ENCODE data around the gene COX6B1. TPM values are rescaled to one million over a fixed set of nuclear protein-coding genes. Genes with fewer than 3 reads are reported as not detected.

Gene COX6B1
- total RNA-seq, 8 experiments from 2014 or later = 721 to 998 (median 791) TPM

- H3K4me1 ChIP-seq (replicated peaks in 1 of 2) = no peaks in the 10 kb centered on the region
- H3K4me3 ChIP-seq = no peak overlapping the region
- ATAC-seq (replicated peaks in 6 of 8) = peak in 1 of 8 experiments; percentile 14
- no peak overlapping the region for H3K27ac ChIP-seq
- WGBS, 10 experiments = 100% methylated on average over 1 of the region's 12 CpGs; no CpG with 5 or more reads in 8 of the 10 experiments
- in situ Hi-C loops (cut with MboI; ENCODE audit: low pct_unique_long_range_greater_than_20kb in 2 of 9, low sequenced_read_pairs in 9 of 9, unreplicated experiment in 9 of 9) = no loop called here
Observed at GRCh38 chr19:35619290-35619923, 28.7 kb upstream of the COX6B1 start.

GRCh38 chr19:35620001-35620400 is 28.1 kb upstream of the COX6B1 start:
- Histone ChIP-seq H3K4me3 (no peak overlapping the region), H3K27ac (no peak overlapping the region), H3K4me1 (replicated peaks in 1 of 2) (no peaks in the 10 kb centered on the region)
- 95 to 100% methylated on average over 1 to 5 of the region's 17 CpGs; no CpG with 5 or more reads in 8 of the 10 experiments for WGBS, 10 experiments
- in situ Hi-C loops (cut with MboI; ENCODE audit: low pct_unique_long_range_greater_than_20kb in 2 of 9, low sequenced_read_pairs in 9 of 9, unreplicated experiment in 9 of 9) = no loop called here
- ATAC-seq (replicated peaks in 6 of 8) = no peak

GRCh38 chr19:35621708-35622107 is 26.4 kb upstream of the COX6B1 start:
- ATAC-seq (replicated peaks in 6 of 8) = no peak
- no peaks in the 10 kb centered on the region for H3K4me1 ChIP-seq (replicated peaks in 1 of 2)
- WGBS, 10 experiments = 60 to 100% (median 88%) methylated on average over 2 to 4 of the region's 9 CpGs; no CpG with 5 or more reads in 6 of the 10 experiments
- no peak overlapping the region for H3K4me3 ChIP-seq
- H3K27ac ChIP-seq = no peak overlapping the region
- in situ Hi-C loops (cut with MboI; ENCODE audit: low pct_unique_long_range_greater_than_20kb in 2 of 9, low sequenced_read_pairs in 9 of 9, unreplicated experiment in 9 of 9) = no loop called here

GRCh38 chr19:35622750-35623149 is 25.4 kb upstream of the COX6B1 start:
- peaks cover 0 to 2% of the 10 kb centered on the region in 2 donors for H3K4me1 ChIP-seq (replicated peaks in 1 of 2)
- ATAC-seq (replicated peaks in 6 of 8) = no peak
- WGBS, 10 experiments = 78 to 93% methylated on average over 4 to 8 of the region's 13 CpGs; no CpG with 5 or more reads in 8 of the 10 experiments
- in situ Hi-C loops (cut with MboI; ENCODE audit: low pct_unique_long_range_greater_than_20kb in 2 of 9, low sequenced_read_pairs in 9 of 9, unreplicated experiment in 9 of 9) = no loop called here
- H3K4me3 ChIP-seq = no peak overlapping the region
- no peak overlapping the region for H3K27ac ChIP-seq

GRCh38 chr19:35623327-35624010 is 24.7 kb upstream of the COX6B1 start:
- Histone ChIP-seq H3K27ac (no peak overlapping the region), H3K4me1 (replicated peaks in 1 of 2) (peaks cover 0 to 6% of the 10 kb centered on the region in 2 donors), H3K4me3 (no peak overlapping the region)
- WGBS, 10 experiments = 77 to 100% (median 91%) methylated on average over 1 to 6 of the region's 6 CpGs; no CpG with 5 or more reads in 1 of the 10 experiments
- ATAC-seq (replicated peaks in 6 of 8) = no peak
- in situ Hi-C loops (cut with MboI; ENCODE audit: low pct_unique_long_range_greater_than_20kb in 2 of 9, low sequenced_read_pairs in 9 of 9, unreplicated experiment in 9 of 9) = no loop called here

- H3K4me3 ChIP-seq = peak overlapping the region; percentile 86 to 96 (median 91)
- H3K4me1 ChIP-seq (replicated peaks in 1 of 2) = peaks cover 6 to 10% of the 10 kb centered on the region in 2 donors
- ATAC-seq (replicated peaks in 6 of 8) = no peak
- peak overlapping the region in 1 of 2 donors; percentile 27 for H3K27ac ChIP-seq
- in situ Hi-C loops (cut with MboI; ENCODE audit: low pct_unique_long_range_greater_than_20kb in 2 of 9, low sequenced_read_pairs in 9 of 9, unreplicated experiment in 9 of 9) = no loop called here
- WGBS, 10 experiments = 0 to 38% (median 15%) methylated on average over 1 to 9 of the region's 9 CpGs; no CpG with 5 or more reads in 2 of the 10 experiments
Observed at GRCh38 chr19:35628264-35628564, 19.9 kb upstream of the COX6B1 start.

GRCh38 chr19:35628565-35629331 is 19.4 kb upstream of the COX6B1 start, which contains the start of gene RBM42:
TSS of gene RBM42 (plus strand) at chr19:35629036. CDS start at chr19:35629154, 118 bp downstream.
- peak; percentile 98 to 100 (median 100) for ATAC-seq (replicated peaks in 6 of 8)
- 0 to 9% (median 0%) methylated on average over 1 to 12 of the region's 56 CpGs; no CpG with 5 or more reads in 3 of the 10 experiments for WGBS, 10 experiments
- H3K4me1 ChIP-seq (replicated peaks in 1 of 2) = peaks cover 6 to 10% of the 10 kb centered on the region in 2 donors
- peak within 1 kb of the TSS; percentile 49 to 75 for H3K27ac ChIP-seq
- in situ Hi-C loops (cut with MboI; ENCODE audit: low pct_unique_long_range_greater_than_20kb in 2 of 9, low sequenced_read_pairs in 9 of 9, unreplicated experiment in 9 of 9) = no loop called here
- H3K4me3 ChIP-seq = peak within 1 kb of the TSS; percentile 86 to 96 (median 91)

GRCh38 chr19:35629332-35629633 is 18.8 kb upstream of the COX6B1 start:
- WGBS, 10 experiments = 0 to 12% (median 3%) methylated on average over 3 to 6 of the region's 15 CpGs; no CpG with 5 or more reads in 7 of the 10 experiments
- ATAC-seq (replicated peaks in 6 of 8) = no peak
- in situ Hi-C loops (cut with MboI; ENCODE audit: low pct_unique_long_range_greater_than_20kb in 2 of 9, low sequenced_read_pairs in 9 of 9, unreplicated experiment in 9 of 9) = no loop called here
- Histone ChIP-seq H3K4me1 (replicated peaks in 1 of 2) (peaks cover 6 to 10% of the 10 kb centered on the region in 2 donors), H3K27ac (peak overlapping the region; percentile 49 to 75), H3K4me3 (peak overlapping the region; percentile 86 to 96 (median 91))

- Histone ChIP-seq H3K4me1 (replicated peaks in 1 of 2) (peaks cover 4 to 6% of the 10 kb centered on the region in 2 donors), H3K27ac (no peak overlapping the region), H3K4me3 (no peak overlapping the region)
- 85 to 100% (median 85%) methylated on average over 1 to 4 of the region's 29 CpGs; no CpG with 5 or more reads in 7 of the 10 experiments for WGBS, 10 experiments
- in situ Hi-C loops (cut with MboI; ENCODE audit: low pct_unique_long_range_greater_than_20kb in 2 of 9, low sequenced_read_pairs in 9 of 9, unreplicated experiment in 9 of 9) = no loop called here
- no peak for ATAC-seq (replicated peaks in 6 of 8)
Observed at GRCh38 chr19:35633727-35634440, 14.2 kb upstream of the COX6B1 start.

GRCh38 chr19:35636651-35637050 is 11.5 kb upstream of the COX6B1 start:
- in situ Hi-C loops (cut with MboI; ENCODE audit: low pct_unique_long_range_greater_than_20kb in 2 of 9, low sequenced_read_pairs in 9 of 9, unreplicated experiment in 9 of 9) = no loop called here
- no peaks in the 10 kb centered on the region for H3K4me1 ChIP-seq (replicated peaks in 1 of 2)
- no peak overlapping the region for H3K27ac ChIP-seq
- WGBS, 10 experiments = 50 to 100% (median 89%) methylated on average over 1 to 2 of the region's 3 CpGs; no CpG with 5 or more reads in 6 of the 10 experiments
- no peak for ATAC-seq (replicated peaks in 6 of 8)
- no peak overlapping the region for H3K4me3 ChIP-seq

- no peak for ATAC-seq (replicated peaks in 6 of 8)
- Histone ChIP-seq H3K27ac (no peak overlapping the region), H3K4me3 (no peak overlapping the region), H3K4me1 (replicated peaks in 1 of 2) (no peaks in the 10 kb centered on the region)
- WGBS, 10 experiments = 20 to 100% (median 95%) methylated on average over 1 to 11 of the region's 25 CpGs; no CpG with 5 or more reads in 6 of the 10 experiments
- in situ Hi-C loops (cut with MboI; ENCODE audit: low pct_unique_long_range_greater_than_20kb in 2 of 9, low sequenced_read_pairs in 9 of 9, unreplicated experiment in 9 of 9) = no loop called here
Observed at GRCh38 chr19:35637165-35637564, 11.0 kb upstream of the COX6B1 start.

GRCh38 chr19:35639321-35639639 is 8.8 kb upstream of the COX6B1 start:
- in situ Hi-C loops (cut with MboI; ENCODE audit: low pct_unique_long_range_greater_than_20kb in 2 of 9, low sequenced_read_pairs in 9 of 9, unreplicated experiment in 9 of 9) = no loop called here
- Histone ChIP-seq H3K27ac (no peak overlapping the region), H3K4me3 (no peak overlapping the region), H3K4me1 (replicated peaks in 1 of 2) (no peaks in the 10 kb centered on the region)
- no peak for ATAC-seq (replicated peaks in 6 of 8)
- WGBS, 10 experiments = 0 to 92% (median 50%) methylated on average over 1 to 5 of the region's 6 CpGs; no CpG with 5 or more reads in 3 of the 10 experiments

GRCh38 chr19:35639863-35640262 is 8.3 kb upstream of the COX6B1 start:
- Histone ChIP-seq H3K27ac (no peak overlapping the region), H3K4me3 (no peak overlapping the region), H3K4me1 (replicated peaks in 1 of 2) (no peaks in the 10 kb centered on the region)
- no peak for ATAC-seq (replicated peaks in 6 of 8)
- WGBS, 10 experiments = 82 to 100% (median 100%) methylated on average over 1 to 7 of the region's 8 CpGs; no CpG with 5 or more reads in 5 of the 10 experiments
- in situ Hi-C loops (cut with MboI; ENCODE audit: low pct_unique_long_range_greater_than_20kb in 2 of 9, low sequenced_read_pairs in 9 of 9, unreplicated experiment in 9 of 9) = no loop called here

Measured in motor neuron (in vitro differentiated cells).